ENCODE measurements around the gene GRID2. TPM values are rescaled to one million over a fixed set of nuclear protein-coding genes. Genes with fewer than 3 reads are reported as not detected.

GRID2 gene
- polyA plus RNA-seq, 1 of the 3 experiments (the other 2 are of a cell fraction): not detected

- Histone ChIP-seq H3F3A (replicated peaks; ENCODE audit: insufficient read depth) (no peaks in the 10 kb centered on the region), H3K4me2 (no peak overlapping the region), H3K27ac (ENCODE audit: low read depth in 2 of 2, low read length in 1 of 2) (no peak overlapping the region), H3K4me1 (ENCODE audit: control insufficient read depth in 1 of 2, insufficient read depth in 2 of 2, low read depth in 1 of 2, low read length in 1 of 2) (no peaks in the 10 kb centered on the region), H3K9me3 (no peaks in the 10 kb centered on the region), H2AFZ (ENCODE audit: low read depth) (no peak overlapping the region), H4K20me1 (ENCODE audit: insufficient read depth) (no peaks in the 10 kb centered on the region), H3K9ac (no peak overlapping the region), H3K4me3 (ENCODE audit: low read depth in 2 of 2, low read length in 1 of 2) (no peak overlapping the region), H3K27me3 (ENCODE audit: insufficient read depth) (no peaks in the 10 kb centered on the region), H3K36me3 (replicated peaks in 1 of 2; ENCODE audit: control insufficient read depth in 1 of 2, insufficient read depth in 2 of 2, low read length in 1 of 2) (no peaks in the 10 kb centered on the region), H3K9me2 (no peaks in the 10 kb centered on the region), H3K79me2 (ENCODE audit: insufficient read depth) (no peaks in the 10 kb centered on the region)
- 57% methylated on average over 3 of the region's 3 CpGs for WGBS (ENCODE audit: low lambda C conversion rate)
- CTCF ChIA-PET: interaction anchor here (1.1 to 1.3 kb wide), 2 partner anchors 9 to 13 kb away, joined by 3 to 4 read pairs; no protein-coding TSS in a partner anchor
- DNase-seq: no peak
- POLR2A ChIA-PET: no interaction called here
- TF ChIP-seq ELF1 (IDR thresholded peaks at IDR 0.05) (no peak), RXRA (IDR thresholded peaks at IDR 0.05; ENCODE audit: borderline replicate concordance, low read depth) (no peak), USF1 (IDR thresholded peaks at IDR 0.05; ENCODE audit: borderline replicate concordance, low read depth) (no peak), RCOR1 (IDR thresholded peaks at IDR 0.05; ENCODE audit: low read length) (no peak), MXI1 (IDR thresholded peaks at IDR 0.05; ENCODE audit: low read depth, low read length) (no peak), JUND (IDR thresholded peaks at IDR 0.05) (no peak), TAF1 (IDR thresholded peaks at IDR 0.05; ENCODE audit: borderline replicate concordance, low read depth, low read length) (no peak), TEAD4 (IDR thresholded peaks at IDR 0.05; ENCODE audit: borderline replicate concordance, insufficient read depth) (no peak), REST (IDR thresholded peaks at IDR 0.05; ENCODE audit: low read depth, low read length) (no peak), FOXJ3 (CRISPR knock-in tag; IDR thresholded peaks at IDR 0.05) (no peak), POLR2AphosphoS5 (IDR thresholded peaks at IDR 0.05; ENCODE audit: low read depth, low read length) (no peak), SMC3 (IDR thresholded peaks at IDR 0.05; ENCODE audit: low read depth, low read length) (no peak), NFIC (IDR thresholded peaks at IDR 0.05; ENCODE audit: borderline replicate concordance) (no peak), GABPA (IDR thresholded peaks at IDR 0.05; ENCODE audit: low read depth) (no peak)
These were observed 908.5 kb downstream of the GRID2 start for GRCh38 chr4:93212250-93212649.

GRCh38 chr4:93216646-93217045, 912.9 kb downstream of the GRID2 start:
- no peaks in the 10 kb centered on the region for H3F3A ChIP-seq (replicated peaks; ENCODE audit: insufficient read depth)
- H3K4me3 ChIP-seq (ENCODE audit: low read depth in 2 of 2, low read length in 1 of 2): no peak overlapping the region
- no peaks in the 10 kb centered on the region for H3K36me3 ChIP-seq (replicated peaks in 1 of 2; ENCODE audit: control insufficient read depth in 1 of 2, insufficient read depth in 2 of 2, low read length in 1 of 2)
- H3K79me2 ChIP-seq (ENCODE audit: insufficient read depth): no peaks in the 10 kb centered on the region
- CTCF ChIA-PET: interaction anchor here (0.7 kb wide), 1 partner anchor 15 kb away, joined by 3 read pairs; no protein-coding TSS in a partner anchor
- no peaks in the 10 kb centered on the region for H3K9me2 ChIP-seq
- no peak overlapping the region for H2AFZ ChIP-seq (ENCODE audit: low read depth)
- no peak for DNase-seq
- H3K27ac ChIP-seq (ENCODE audit: low read depth in 2 of 2, low read length in 1 of 2): no peak overlapping the region
- no peaks in the 10 kb centered on the region for H3K9me3 ChIP-seq
- no peaks in the 10 kb centered on the region for H3K4me1 ChIP-seq (ENCODE audit: control insufficient read depth in 1 of 2, insufficient read depth in 2 of 2, low read depth in 1 of 2, low read length in 1 of 2)
- H4K20me1 ChIP-seq (ENCODE audit: insufficient read depth): no peaks in the 10 kb centered on the region
- POLR2A ChIA-PET: no interaction called here
- WGBS (ENCODE audit: low lambda C conversion rate): 72% methylated on average over 8 of the region's 8 CpGs
- no peaks in the 10 kb centered on the region for H3K27me3 ChIP-seq (ENCODE audit: insufficient read depth)
- no peak overlapping the region for H3K4me2 ChIP-seq
- no peak overlapping the region for H3K9ac ChIP-seq
- TF ChIP-seq MAX (IDR thresholded peaks at IDR 0.05; ENCODE audit: low read depth) (no peak), MEF2A (IDR thresholded peaks at IDR 0.05; ENCODE audit: borderline replicate concordance, low read depth) (no peak), GABPA (IDR thresholded peaks at IDR 0.05; ENCODE audit: low read depth) (no peak), MXI1 (IDR thresholded peaks at IDR 0.05; ENCODE audit: low read depth, low read length) (no peak), SMC3 (IDR thresholded peaks at IDR 0.05; ENCODE audit: low read depth, low read length) (no peak), RAD21 (IDR thresholded peaks at IDR 0.05; ENCODE audit: low read length) (no peak), NRF1 (IDR thresholded peaks at IDR 0.05; ENCODE audit: low read depth, low read length) (no peak), RCOR1 (IDR thresholded peaks at IDR 0.05; ENCODE audit: low read length) (no peak), FOXJ3 (CRISPR knock-in tag; IDR thresholded peaks at IDR 0.05) (no peak), USF1 (IDR thresholded peaks at IDR 0.05; ENCODE audit: borderline replicate concordance, low read depth) (no peak), USF2 (IDR thresholded peaks at IDR 0.05; ENCODE audit: borderline replicate concordance, low read depth, low read length) (no peak), CTCF (IDR thresholded peaks at IDR 0.05) (no peak)

Data from SK-N-SH (cell line).